HepG2 (cell line): ENCODE measurements around the gene PDE4D. TPM values are rescaled to one million over a fixed set of nuclear protein-coding genes. Genes with fewer than 3 reads are reported as not detected.

Experiments used
- CREBL2 ChIP-seq: sonication (generic); formaldehyde crosslinking; IDR thresholded peaks from 2 replicates; pipeline ENCODE4 v1.8.1; 2023; ENCODE audit warnings: missing genetic modification reagents, mild to moderate bottlenecking, borderline replicate concordance
- FOXO4 ChIP-seq: sonication (generic); formaldehyde crosslinking; conservative IDR thresholded peaks from 2 replicates; pipeline ENCODE4 v1.8.1; 2023; ENCODE audit warnings: missing genetic modification reagents
- FOXP4 ChIP-seq: sonication (generic); formaldehyde crosslinking; IDR thresholded peaks from 2 replicates; pipeline ENCODE4 v1.4.0; 2020; ENCODE audit warnings: missing genetic modification reagents
- HMGXB4 ChIP-seq, 2 experiments: sonication (generic) in 1 of 2; formaldehyde crosslinking in 1 of 2; IDR thresholded peaks; 2 replicates each; pipeline versions ENCODE4 v1.4.0 to v1.6.1; 2018 to 2020; ENCODE audit warnings: missing genetic modification reagents in 2 of 2, borderline replicate concordance in 1 of 2, low read depth in 1 of 2, mild to moderate bottlenecking in 1 of 2, missing biosample characterization in 1 of 2
- HNF1B ChIP-seq: sonication (generic); formaldehyde crosslinking; IDR thresholded peaks from 2 replicates; pipeline ENCODE4 v1.5.1; 2020; ENCODE audit warnings: mild to moderate bottlenecking, moderate library complexity, missing genetic modification reagents
- HNRNPLL ChIP-seq: fragments of 200-400 bp; formaldehyde crosslinking; IDR thresholded peaks from 2 replicates; pipeline ENCODE4 v1.6.1; 2017; ENCODE audit warnings: mild to moderate bottlenecking, low read depth, low read length; ENCODE audit not compliant: poor library complexity, severe bottlenecking
- HOXA5 ChIP-seq: sonication (generic); formaldehyde crosslinking; IDR thresholded peaks from 2 replicates; pipeline ENCODE4 v1.4.0; 2020; ENCODE audit warnings: missing genetic modification reagents
- NR0B2 ChIP-seq: sonication (generic); formaldehyde crosslinking; IDR thresholded peaks from 2 replicates; pipeline ENCODE4 v1.4.0; 2020; ENCODE audit warnings: mild to moderate bottlenecking, missing genetic modification reagents
- NR2F2 ChIP-seq: IDR thresholded peaks from 2 replicates; pipeline ENCODE4 v1.6.1; 2012; ENCODE audit warnings: low read depth, inconsistent platforms, borderline replicate concordance
- PREB ChIP-seq: sonication (generic); formaldehyde crosslinking; IDR thresholded peaks from 2 replicates; pipeline ENCODE4 v1.4.0; 2020; ENCODE audit warnings: missing genetic modification reagents
- PRMT3 ChIP-seq: sonication (generic); formaldehyde crosslinking; IDR thresholded peaks from 2 replicates; pipeline ENCODE4 v1.8.1; 2022; ENCODE audit warnings: low read depth, mild to moderate bottlenecking, moderate library complexity, missing genetic modification reagents, borderline replicate concordance
- RARA ChIP-seq: IDR thresholded peaks from 2 replicates; pipeline ENCODE4 v1.6.1; 2016; ENCODE audit warnings: missing genetic modification reagents, missing compliant biosample characterization
- SNRNP70 ChIP-seq: fragments of 200-400 bp; formaldehyde crosslinking; IDR thresholded peaks from 2 replicates; pipeline ENCODE4 v1.6.1; 2017; ENCODE audit warnings: mild to moderate bottlenecking, low read depth, low read length, moderate library complexity
- TAF1 ChIP-seq: sonication (generic); formaldehyde crosslinking; IDR thresholded peaks from 2 replicates; pipeline ENCODE4 v1.4.0; 2020; ENCODE audit warnings: missing genetic modification reagents
- TCF7 ChIP-seq: sonication (generic); IDR thresholded peaks from 2 replicates; pipeline ENCODE4 v1.6.1; 2016; ENCODE audit warnings: antibody characterized with exemption, low read depth
- ZNF274 ChIP-seq: sonication (generic); formaldehyde crosslinking; IDR thresholded peaks from 2 replicates; pipeline ENCODE4 v1.5.1; 2020; ENCODE audit warnings: mild to moderate bottlenecking, missing genetic modification reagents
- ZNF674 ChIP-seq: sonication (generic); formaldehyde crosslinking; IDR thresholded peaks from 2 replicates; pipeline ENCODE4 v1.5.0; 2020; ENCODE audit warnings: low read depth, mild to moderate bottlenecking, missing genetic modification reagents
- ZNF839 ChIP-seq: sonication (generic); formaldehyde crosslinking; IDR thresholded peaks from 2 replicates; pipeline ENCODE4 v1.4.0; 2020; ENCODE audit warnings: missing genetic modification reagents, mild to moderate bottlenecking, borderline replicate concordance
- polyA plus RNA-seq, 8 experiments: library from polyadenylated mRNA; depleted of rRNA in 3 of 8; stranded (reverse) in 7 of 8; unstranded in 1 of 8; fragments of >200 nt; fragmentation: Illumina TruSeq in 4 of 8; extraction: Trizol in 4 of 8; gene quantifications; 2 replicates each; pipeline versions ENCODE4 v1.2.1 to v1.2.3, GENCODE V29; 2011 to 2016; ENCODE audit warnings: low read depth in 4 of 8, missing spikeins in 1 of 8, mixed read lengths in 1 of 8; ENCODE audit not compliant: insufficient read depth in 1 of 8
- total RNA-seq, 5 experiments: library from RNA; depleted of rRNA; stranded (reverse); fragments of >200 nt; fragmentation: Illumina TruSeq; extraction: Trizol; gene quantifications; 2 replicates each; pipeline ENCODE4 v1.2.3, GENCODE V29; 2016; ENCODE audit warnings: low read depth in 1 of 5

The PDE4D gene
- total and polyA plus RNA-seq, 2 of the 13 experiments (the other 11 are each of a cell fraction or from before 2014, with no cell fraction given) = 7.0 to 12.2 TPM

- no peak for TF ChIP-seq PRMT3 (CRISPR knock-in tag)
- TF ChIP-seq HMGXB4 (CRISPR knock-in tag; IDR thresholded peaks at IDR 0.05; ENCODE audit: borderline replicate concordance in 1 of 2, low read depth in 1 of 2) = no peak
- TF ChIP-seq ZNF274 = no peak
- peak; percentile 78 for TF ChIP-seq HNF1B (CRISPR knock-in tag)
- TF ChIP-seq TCF7 = peak; percentile 64
- TF ChIP-seq FOXP4 = peak; percentile 46; the same call in 1 of the 2 replicates
- TF ChIP-seq ZNF674 (CRISPR knock-in tag) = no peak
- peak; percentile 86 for TF ChIP-seq RARA (CRISPR knock-in tag)
- no peak for TF ChIP-seq ZNF839 (CRISPR knock-in tag)
- no peak for TF ChIP-seq FOXO4 (CRISPR knock-in tag)
- no peak for TF ChIP-seq HNRNPLL
- no peak for TF ChIP-seq SNRNP70
- no peak for TF ChIP-seq TAF1 (CRISPR knock-in tag)
- TF ChIP-seq CREBL2 (CRISPR knock-in tag) = no peak
- no peak for TF ChIP-seq NR0B2 (CRISPR knock-in tag)
- TF ChIP-seq HOXA5 (CRISPR knock-in tag) = peak; percentile 99
- TF ChIP-seq NR2F2 = peak; percentile 85
- no peak for TF ChIP-seq PREB (CRISPR knock-in tag)
These were observed 830.4 kb downstream of the PDE4D start (continued) for GRCh38 chr5:59062986-59063683.
